HG02610 (cell line): ENCODE results near the gene CNOT2.

Experiments used
- ATAC-seq: cut with Tn5 transposase; IDR thresholded peaks from one replicate; pipeline ENCODE4 v1.9.1; 2021; ENCODE audit warnings: mild to moderate bottlenecking, moderate library complexity; ENCODE audit not compliant: unreplicated experiment

CNOT2 gene

DNA sequence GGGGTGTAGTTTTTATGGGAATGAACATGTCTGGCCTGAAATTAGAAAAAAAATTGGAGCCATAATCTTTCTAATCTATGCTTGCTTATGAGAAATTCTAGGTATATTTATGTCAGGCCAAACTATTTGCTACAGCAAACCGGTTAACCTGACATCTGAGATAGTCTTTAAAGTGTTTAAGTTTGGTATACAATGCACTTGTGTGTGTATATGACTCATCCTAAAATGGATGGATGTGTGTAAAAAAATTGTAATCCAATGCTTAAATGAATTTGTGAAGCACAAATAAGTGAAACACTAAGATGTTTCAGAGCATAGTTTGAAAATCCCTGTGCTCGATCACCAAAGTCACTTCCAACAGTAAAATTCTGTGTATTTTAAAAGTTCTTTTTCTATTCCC lies 6.7 kb downstream of the CNOT2 start:
- no peak for ATAC-seq

GRCh38 chr12:70251226-70251625 lies 8.0 kb downstream of the CNOT2 start:
- no peak for ATAC-seq

- no peak for ATAC-seq
These were observed 8.4 kb downstream of the CNOT2 start for GRCh38 chr12:70251661-70252060.

GRCh38 chr12:70252832-70253231 lies 9.6 kb downstream of the CNOT2 start:
- no peak for ATAC-seq

DNA sequence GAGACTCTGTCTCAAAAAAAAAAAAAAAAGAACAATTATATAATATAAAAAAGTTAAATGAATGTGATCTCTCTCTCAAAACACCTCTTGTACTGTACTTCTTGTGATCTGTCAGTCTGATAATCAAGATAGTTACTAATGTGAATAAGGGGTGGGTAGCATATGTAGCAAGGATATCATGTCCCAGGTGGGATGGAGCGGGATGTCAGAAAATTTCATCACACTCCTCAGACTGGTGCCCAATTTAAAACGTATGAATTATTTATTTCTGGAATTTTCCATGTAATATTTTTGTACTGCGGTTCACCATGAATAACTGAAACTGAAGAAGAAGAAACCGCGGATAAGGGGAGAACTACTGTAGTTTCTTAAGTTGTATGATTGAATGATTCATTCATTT lies 11.0 kb downstream of the CNOT2 start:
- ATAC-seq = no peak

DNA sequence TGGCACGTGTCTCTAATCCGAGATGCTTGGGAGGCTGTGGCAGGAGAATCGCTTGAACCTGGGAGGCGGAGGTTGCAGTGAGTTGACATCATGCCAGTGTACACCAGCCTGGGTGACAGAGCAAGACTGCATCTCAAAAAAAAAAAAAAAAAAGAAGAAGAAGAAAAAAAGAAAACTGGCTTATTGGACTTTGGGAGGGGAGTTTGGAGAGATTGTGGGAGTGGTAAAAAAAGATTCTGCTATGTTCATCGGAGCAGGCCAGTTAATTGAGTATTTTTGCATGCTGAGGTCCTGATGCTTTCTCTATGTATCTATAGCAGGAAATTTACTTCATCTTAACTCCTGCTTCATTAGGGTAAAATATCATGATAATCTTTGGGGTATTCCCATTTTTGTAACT lies 11.6 kb downstream of the CNOT2 start:
- no peak for ATAC-seq

GRCh38 chr12:70255311-70255710 lies 12.1 kb downstream of the CNOT2 start:
- ATAC-seq = no peak

DNA sequence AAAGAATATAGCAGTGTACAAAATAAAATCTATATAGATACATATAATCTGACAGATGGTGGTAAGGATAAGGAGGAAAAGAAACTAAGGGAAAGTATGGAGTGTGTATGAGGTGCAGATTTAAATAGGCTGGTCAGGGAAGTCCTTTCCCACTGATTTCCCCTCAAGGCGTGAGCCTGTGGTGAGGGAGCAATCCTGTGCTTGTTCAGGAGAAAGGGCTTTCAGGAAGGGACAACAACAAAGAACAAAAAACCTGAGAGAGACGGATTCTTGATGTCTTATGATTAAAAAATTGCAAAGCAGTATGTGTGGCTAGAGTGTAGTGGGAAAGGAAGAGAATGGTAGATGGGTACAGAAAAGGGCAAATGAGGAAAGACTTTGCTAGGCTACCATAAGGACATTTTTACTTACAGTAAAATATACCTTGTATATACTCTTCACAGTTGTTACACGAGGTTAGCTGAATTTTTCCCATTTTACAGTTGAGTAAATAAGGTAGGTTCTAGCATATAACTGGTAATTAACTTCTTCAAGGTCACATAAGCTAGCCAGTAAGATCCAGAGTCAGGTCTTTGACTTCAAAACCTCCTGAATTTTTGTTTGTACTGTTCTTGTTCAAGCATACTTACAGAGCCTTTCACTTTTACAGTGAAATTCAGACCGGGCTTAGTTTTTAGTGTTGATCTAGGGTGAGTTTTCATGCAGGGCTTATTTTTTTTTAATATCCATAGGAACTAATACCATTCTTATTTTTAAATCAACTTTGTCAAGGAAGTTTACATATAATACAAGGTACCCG lies 15.6 kb downstream of the CNOT2 start:
- ATAC-seq = peak; percentile 39

GRCh38 chr12:70260646-70261045 lies 17.4 kb downstream of the CNOT2 start:
- no peak for ATAC-seq

DNA sequence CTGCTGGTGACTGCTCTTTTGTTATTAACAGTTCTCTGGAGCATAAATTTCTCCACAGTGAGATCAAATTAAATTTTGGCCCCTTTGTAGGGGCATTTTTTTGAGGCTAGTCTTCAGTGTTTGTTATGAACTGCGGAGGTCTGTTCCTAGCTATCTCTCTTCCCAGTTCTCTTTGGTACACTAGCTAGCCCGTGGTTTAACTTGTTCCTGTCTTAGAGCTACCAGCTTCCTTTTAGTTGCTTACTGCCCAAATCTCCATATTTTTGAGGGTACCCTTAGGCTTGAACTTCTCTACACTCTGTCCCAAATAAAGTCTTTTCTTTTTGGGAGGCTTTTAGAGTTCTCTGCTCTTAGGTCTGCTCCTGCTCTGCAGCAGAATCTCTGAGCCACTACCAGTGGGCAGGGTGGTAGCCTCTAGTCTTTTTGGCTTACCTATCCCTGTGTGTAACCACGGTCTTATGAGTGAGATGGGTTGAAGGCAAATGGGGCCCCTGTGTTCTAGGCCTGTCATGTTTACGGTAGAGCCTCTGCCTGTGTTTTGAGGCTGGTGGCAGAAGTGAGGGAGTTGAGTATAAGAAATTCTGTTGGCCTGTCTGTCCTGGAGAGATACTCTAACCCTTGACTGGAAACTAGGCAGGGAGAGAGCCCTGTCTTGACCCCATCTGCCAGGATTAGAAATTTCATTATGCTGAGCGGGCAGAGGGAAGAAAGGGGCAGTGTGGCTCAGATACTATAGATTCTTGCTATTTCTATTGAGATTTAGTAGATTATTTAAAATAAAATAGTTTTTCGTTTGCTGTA lies 21.0 kb downstream of the CNOT2 start:
- ATAC-seq = no peak

- ATAC-seq = no peak
These were observed 21.9 kb downstream of the CNOT2 start for GRCh38 chr12:70265132-70265531.

DNA sequence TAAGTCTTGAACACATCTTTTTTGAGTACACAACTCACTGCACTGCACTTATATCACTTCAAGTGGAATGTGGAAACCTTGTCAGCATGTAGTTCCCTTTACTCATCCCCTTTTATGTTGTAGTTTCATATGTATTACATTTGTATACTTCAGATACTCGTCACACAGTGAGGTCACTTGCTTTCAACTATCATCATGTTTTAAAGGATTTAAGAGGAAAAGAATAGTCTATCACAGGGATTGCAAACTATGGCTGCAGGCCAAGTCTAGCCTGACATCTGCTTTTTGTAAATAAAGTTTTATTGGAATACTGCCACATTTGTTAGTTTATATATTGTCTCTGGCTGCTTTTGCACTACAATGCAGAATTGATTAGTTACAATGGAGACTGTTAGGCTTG lies 24.3 kb downstream of the CNOT2 start:
- no peak for ATAC-seq

DNA sequence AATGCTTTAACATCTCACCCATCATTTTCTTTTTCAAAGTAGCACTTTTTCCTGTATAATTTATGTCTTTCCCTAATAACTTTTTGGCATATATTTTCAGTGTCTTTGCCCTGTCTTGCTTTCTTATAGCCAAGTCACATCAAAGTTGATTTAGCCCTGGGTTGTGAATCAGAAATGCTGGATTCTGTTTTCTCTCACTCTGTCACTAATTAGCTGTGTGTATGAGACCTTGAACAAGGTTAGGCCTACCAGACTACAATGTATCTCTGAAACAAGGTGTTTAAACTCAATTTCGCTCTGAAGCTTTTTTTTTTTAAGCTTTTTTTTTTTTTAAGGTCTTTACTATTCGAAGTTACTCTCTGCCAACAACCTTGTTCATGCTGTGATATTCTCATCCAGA lies 25.7 kb downstream of the CNOT2 start:
- no peak for ATAC-seq

GRCh38 chr12:70270108-70270507 lies 26.9 kb downstream of the CNOT2 start:
- ATAC-seq = no peak

DNA sequence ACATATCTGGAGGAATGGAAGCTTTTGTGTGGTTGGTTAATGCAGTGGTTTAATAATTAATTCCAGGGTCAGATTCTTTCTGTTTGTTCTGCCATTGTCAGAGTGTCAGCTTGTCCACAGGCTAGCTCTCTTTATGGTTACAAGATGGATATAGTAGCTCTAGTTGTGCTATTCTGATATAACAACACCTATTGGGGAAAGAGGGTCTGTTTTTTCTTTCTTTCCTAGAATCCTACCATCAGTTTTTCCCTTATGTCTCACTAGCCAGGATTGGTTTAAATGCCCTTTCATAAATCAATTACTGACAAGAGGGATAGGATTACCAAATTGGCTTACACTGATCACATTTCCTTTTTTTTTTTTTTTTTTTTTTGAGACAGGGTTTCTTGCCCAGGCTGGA lies 27.8 kb downstream of the CNOT2 start:
- no peak for ATAC-seq

DNA sequence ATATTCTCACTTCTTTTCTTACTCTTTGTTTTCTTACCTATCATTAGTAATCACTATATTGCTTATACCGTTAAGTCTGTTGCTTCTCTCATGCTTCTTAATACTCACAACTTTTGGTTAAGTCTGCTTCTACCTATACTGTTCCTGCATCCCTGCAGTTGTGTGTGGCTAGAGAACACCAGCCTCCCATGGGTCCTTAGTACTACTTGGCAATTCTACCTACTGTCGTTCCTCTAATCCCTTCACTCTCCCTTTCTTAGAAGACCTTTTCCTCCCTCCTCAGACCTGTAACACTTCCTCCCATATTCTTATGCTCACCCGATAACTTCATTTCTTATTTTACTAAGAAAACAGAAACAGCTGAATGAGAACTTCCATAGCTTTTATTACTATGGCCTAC lies 29.3 kb downstream of the CNOT2 start:
- no peak for ATAC-seq

- no peak for ATAC-seq
These were observed 31.8 kb downstream of the CNOT2 start for GRCh38 chr12:70275045-70275444.

GRCh38 chr12:70277973-70278372 lies 34.7 kb downstream of the CNOT2 start:
- ATAC-seq = no peak

DNA sequence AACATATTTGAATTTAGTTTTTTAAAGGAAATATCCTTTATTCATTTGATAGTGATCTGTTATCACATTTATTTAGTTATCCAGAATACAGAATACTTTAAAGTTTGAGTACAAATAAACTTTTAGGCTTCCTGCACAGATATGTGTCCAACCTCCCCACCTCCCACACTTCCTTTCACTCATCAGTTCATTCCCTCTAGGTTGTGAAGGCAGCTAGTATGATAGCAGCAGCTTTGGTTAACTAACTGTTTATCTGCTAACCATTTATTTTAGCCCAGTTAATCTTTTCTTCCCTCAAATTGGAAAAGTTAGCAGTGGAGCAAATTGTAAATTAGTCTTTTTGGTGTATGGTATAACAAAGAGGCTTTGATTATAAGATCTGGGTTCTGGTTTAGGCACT lies 35.7 kb downstream of the CNOT2 start:
- no peak for ATAC-seq

GRCh38 chr12:70283232-70283631 lies 40.0 kb downstream of the CNOT2 start:
- no peak for ATAC-seq

GRCh38 chr12:70288817-70289216 lies 45.6 kb downstream of the CNOT2 start:
- no peak for ATAC-seq

DNA sequence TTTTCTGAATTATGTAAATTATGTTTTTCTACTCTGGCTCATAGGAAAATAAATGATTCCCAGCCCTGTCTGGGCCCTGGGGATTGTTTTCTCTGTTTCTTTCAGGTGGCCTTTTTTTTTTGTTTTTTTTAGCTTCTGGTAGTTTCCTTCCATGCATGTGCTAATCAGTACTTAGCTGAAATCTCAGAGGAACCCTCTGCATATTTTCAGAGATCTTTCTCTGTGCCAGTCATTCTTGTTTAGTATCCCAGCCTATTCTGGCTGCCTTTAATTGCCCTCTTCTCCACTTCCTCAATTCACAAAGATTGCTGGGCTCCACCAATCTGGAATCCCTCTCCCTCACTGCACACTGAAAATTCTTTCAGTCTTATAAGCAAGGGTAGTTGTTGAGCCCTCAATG lies 46.9 kb downstream of the CNOT2 start:
- ATAC-seq = no peak
